ENCODE measurements around the gene RUSC2. TPM values are rescaled to one million over a fixed set of nuclear protein-coding genes. Genes with fewer than 3 reads are reported as not detected.
"Not testable (repeated sequence)": the region's sequence is repeated elsewhere in the genome, so short reads cannot be mapped to it uniquely, and the experiment has no call there.

Gene RUSC2
- total and polyA plus RNA-seq, 2 of the 4 experiments (the other 2 are of a cell fraction): 17.4 to 35.4 TPM

DNA sequence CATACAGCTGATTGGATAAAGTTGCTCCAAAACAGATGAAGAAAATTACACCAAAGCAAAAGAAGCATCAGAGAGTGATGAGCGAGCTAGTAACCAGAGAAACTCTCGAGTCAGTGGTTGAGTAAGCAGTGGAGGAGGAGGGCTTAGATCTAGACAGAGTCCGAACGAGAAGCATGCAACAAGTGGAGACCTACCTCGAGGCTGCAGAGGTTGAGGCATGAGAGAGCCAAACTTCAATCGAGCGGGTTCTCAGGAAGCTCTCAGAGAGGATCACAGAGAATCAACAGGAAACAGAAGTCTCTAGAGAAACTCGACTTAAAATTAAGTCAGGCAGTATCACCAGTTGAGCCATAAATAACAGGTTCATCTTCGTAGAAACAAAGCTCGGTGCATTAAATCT, 6.1 kb downstream of the RUSC2 start:
- intact Hi-C loops (cut with micrococcal nuclease): no loop called here
- POLR2A ChIA-PET (ENCODE audit: unreplicated experiment): interaction anchor here (0.6 kb wide), 1 partner anchor 57 kb away, joined by 3 read pairs; no protein-coding TSS in a partner anchor
- Histone ChIP-seq H3K23ac (ENCODE audit: low read depth, low read length) (no peak overlapping the region), H3K18ac (ENCODE audit: low read depth, low read length) (no peak overlapping the region), H3K4me1 (ENCODE audit: control insufficient read depth, insufficient read depth, low read length) (peaks cover 7% of the 10 kb centered on the region), H3K9me3 (ENCODE audit: control insufficient read depth, insufficient read depth, low read length) (no peaks in the 10 kb centered on the region), H3K27me3 (ENCODE audit: control insufficient read depth, insufficient read depth, low read length) (no peaks in the 10 kb centered on the region), H2AFZ (replicated peaks; ENCODE audit: low read length, poor library complexity) (no peak overlapping the region), H3K56ac (ENCODE audit: extremely low read depth, insufficient read depth, low read length) (no peak overlapping the region), H3K36me3 (ENCODE audit: control insufficient read depth, insufficient read depth, low read length) (peaks cover 8% of the 10 kb centered on the region), H4K20me1 (ENCODE audit: insufficient read depth, low read length) (peaks cover 26% of the 10 kb centered on the region; the same call in 1 of the 2 replicates), H4K91ac (ENCODE audit: insufficient read depth, low read depth, low read length) (no peak overlapping the region), H4K5ac (ENCODE audit: low read depth, low read length) (no peak overlapping the region), H3K79me1 (ENCODE audit: low read depth in 1 of 2, low read length in 2 of 2) (peaks cover 15 to 61% of the 10 kb centered on the region in 2 experiments), H2AK9ac (replicated peaks; ENCODE audit: low read depth, low read length, poor library complexity) (no peak overlapping the region), H2BK20ac (ENCODE audit: low read depth, low read length) (no peak overlapping the region), H3K14ac (replicated peaks; ENCODE audit: low read depth, low read length) (no peak overlapping the region), H3K9me1 (ENCODE audit: insufficient read depth, low read length) (no peaks in the 10 kb centered on the region), H3K4me2 (ENCODE audit: low read depth, low read length) (no peak overlapping the region), H4K8ac (ENCODE audit: low read depth in 2 of 2, low read length in 2 of 2) (no peak overlapping the region), H2BK15ac (ENCODE audit: low read depth, low read length) (no peak overlapping the region), H3K27ac (ENCODE audit: insufficient read depth, low read length) (no peak overlapping the region), H3K4ac (ENCODE audit: low read depth, low read length) (no peak overlapping the region), H2BK5ac (ENCODE audit: low read depth, low read length, poor library complexity, severe bottlenecking) (no peak overlapping the region), H3K4me3 (ENCODE audit: insufficient read depth, low read depth, low read length) (no peak overlapping the region), H2BK120ac (ENCODE audit: low read depth, low read length) (no peak overlapping the region), H2AK5ac (ENCODE audit: low read depth, low read length) (no peak overlapping the region), H3K9ac (ENCODE audit: low read depth, low read length) (no peak overlapping the region)
- dilution Hi-C loops (cut with HindIII; ENCODE audit: low sequenced_read_pairs, unreplicated experiment): no loop called here
- ATAC-seq (ENCODE audit: low read depth) (no peak), DNase-seq (no peak)
- WGBS, 2 experiments (ENCODE audit: extremely low coverage in 2 of 2, insufficient read length in 1 of 2): 96% methylated on average over 5 of the region's 10 CpGs; no CpG with 5 or more reads in 1 of the 2 experiments
- TF ChIP-seq MAFK (IDR thresholded peaks at IDR 0.05; ENCODE audit: low read depth, low read length) (no peak), MXI1 (IDR thresholded peaks at IDR 0.05; ENCODE audit: borderline replicate concordance, low read depth, low read length) (no peak), NFE2L2 (IDR thresholded peaks at IDR 0.05; ENCODE audit: low read depth, low read length) (no peak), RFX5 (IDR thresholded peaks at IDR 0.05; ENCODE audit: low read depth, low read length) (no peak), BHLHE40 (IDR thresholded peaks at IDR 0.05; ENCODE audit: low read depth, low read length) (no peak), RAD21 (IDR thresholded peaks at IDR 0.05; ENCODE audit: low read length) (no peak)
- TF ChIP-seq, protein P1, sequence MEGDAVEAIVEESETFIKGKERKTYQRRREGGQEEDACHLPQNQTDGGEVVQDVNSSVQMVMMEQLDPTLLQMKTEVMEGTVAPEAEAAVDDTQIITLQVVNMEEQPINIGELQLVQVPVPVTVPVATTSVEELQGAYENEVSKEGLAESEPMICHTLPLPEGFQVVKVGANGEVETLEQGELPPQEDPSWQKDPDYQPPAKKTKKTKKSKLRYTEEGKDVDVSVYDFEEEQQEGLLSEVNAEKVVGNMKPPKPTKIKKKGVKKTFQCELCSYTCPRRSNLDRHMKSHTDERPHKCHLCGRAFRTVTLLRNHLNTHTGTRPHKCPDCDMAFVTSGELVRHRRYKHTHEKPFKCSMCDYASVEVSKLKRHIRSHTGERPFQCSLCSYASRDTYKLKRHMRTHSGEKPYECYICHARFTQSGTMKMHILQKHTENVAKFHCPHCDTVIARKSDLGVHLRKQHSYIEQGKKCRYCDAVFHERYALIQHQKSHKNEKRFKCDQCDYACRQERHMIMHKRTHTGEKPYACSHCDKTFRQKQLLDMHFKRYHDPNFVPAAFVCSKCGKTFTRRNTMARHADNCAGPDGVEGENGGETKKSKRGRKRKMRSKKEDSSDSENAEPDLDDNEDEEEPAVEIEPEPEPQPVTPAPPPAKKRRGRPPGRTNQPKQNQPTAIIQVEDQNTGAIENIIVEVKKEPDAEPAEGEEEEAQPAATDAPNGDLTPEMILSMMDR (conservative IDR thresholded peaks at IDR 0.05; ENCODE audit: low read depth, low read length): no peak
- CTCF ChIA-PET: interaction anchor here (1.1 kb wide), 1 partner anchor 57 kb away, joined by 5 read pairs; no protein-coding TSS in a partner anchor
- in situ Hi-C loops (cut with MboI; ENCODE audit: low sequenced_read_pairs): no loop called here
- no TSS peak for BruUV-seq (replicated peaks)

GRCh38 chr9:35498245-35498644, 8.3 kb downstream of the RUSC2 start:
- H3K56ac ChIP-seq (ENCODE audit: extremely low read depth, insufficient read depth, low read length); H3K27me3 ChIP-seq (ENCODE audit: control insufficient read depth, insufficient read depth, low read length); H3K9me1 ChIP-seq (ENCODE audit: insufficient read depth, low read length); H4K8ac ChIP-seq (ENCODE audit: low read depth in 2 of 2, low read length in 2 of 2); H3K36me3 ChIP-seq (ENCODE audit: control insufficient read depth, insufficient read depth, low read length); H3K18ac ChIP-seq (ENCODE audit: low read depth, low read length); DNase-seq; CTCF ChIA-PET; H4K5ac ChIP-seq (ENCODE audit: low read depth, low read length); H2BK15ac ChIP-seq (ENCODE audit: low read depth, low read length); H3K9me3 ChIP-seq (ENCODE audit: control insufficient read depth, insufficient read depth, low read length); H3K4me3 ChIP-seq (ENCODE audit: insufficient read depth, low read depth, low read length); BruUV-seq (replicated peaks); H2BK20ac ChIP-seq (ENCODE audit: low read depth, low read length); H2BK120ac ChIP-seq (ENCODE audit: low read depth, low read length); H2AFZ ChIP-seq (replicated peaks; ENCODE audit: low read length, poor library complexity); ATAC-seq (ENCODE audit: low read depth); H4K91ac ChIP-seq (ENCODE audit: insufficient read depth, low read depth, low read length); H2AK5ac ChIP-seq (ENCODE audit: low read depth, low read length); H2AK9ac ChIP-seq (replicated peaks; ENCODE audit: low read depth, low read length, poor library complexity); H3K9ac ChIP-seq (ENCODE audit: low read depth, low read length); H3K4me2 ChIP-seq (ENCODE audit: low read depth, low read length); H3K27ac ChIP-seq (ENCODE audit: insufficient read depth, low read length); H3K23ac ChIP-seq (ENCODE audit: low read depth, low read length); H3K14ac ChIP-seq (replicated peaks; ENCODE audit: low read depth, low read length); H3K4ac ChIP-seq (ENCODE audit: low read depth, low read length); H3K4me1 ChIP-seq (ENCODE audit: control insufficient read depth, insufficient read depth, low read length); in situ Hi-C loops (cut with MboI; ENCODE audit: low sequenced_read_pairs); dilution Hi-C loops (cut with HindIII; ENCODE audit: low sequenced_read_pairs, unreplicated experiment); H2BK5ac ChIP-seq (ENCODE audit: low read depth, low read length, poor library complexity, severe bottlenecking); intact Hi-C loops (cut with micrococcal nuclease): not testable (repeated sequence)
- 100% methylated on average over 2 of the region's 10 CpGs; no CpG with 5 or more reads in 1 of the 2 experiments for WGBS, 2 experiments (ENCODE audit: extremely low coverage in 2 of 2, insufficient read length in 1 of 2)
- Histone ChIP-seq H3K79me1 (ENCODE audit: low read depth in 1 of 2, low read length in 2 of 2) (peaks cover 18 to 67% of the 10 kb centered on the region in 2 experiments), H4K20me1 (ENCODE audit: insufficient read depth, low read length) (peaks cover 29% of the 10 kb centered on the region; the same call in 1 of the 2 replicates)
- POLR2A ChIA-PET (ENCODE audit: unreplicated experiment): interaction anchor here (0.6 kb wide), 1 partner anchor 8 kb away, joined by 4 read pairs; no protein-coding TSS in a partner anchor

Measured in IMR-90 (cell line).